Measurements from ENCODE around the gene KRTAP5-5.
"Not testable (repeated sequence)": the region's sequence is repeated elsewhere in the genome, so short reads cannot be mapped to it uniquely, and the experiment has no call there.

Gene KRTAP5-5

DNA sequence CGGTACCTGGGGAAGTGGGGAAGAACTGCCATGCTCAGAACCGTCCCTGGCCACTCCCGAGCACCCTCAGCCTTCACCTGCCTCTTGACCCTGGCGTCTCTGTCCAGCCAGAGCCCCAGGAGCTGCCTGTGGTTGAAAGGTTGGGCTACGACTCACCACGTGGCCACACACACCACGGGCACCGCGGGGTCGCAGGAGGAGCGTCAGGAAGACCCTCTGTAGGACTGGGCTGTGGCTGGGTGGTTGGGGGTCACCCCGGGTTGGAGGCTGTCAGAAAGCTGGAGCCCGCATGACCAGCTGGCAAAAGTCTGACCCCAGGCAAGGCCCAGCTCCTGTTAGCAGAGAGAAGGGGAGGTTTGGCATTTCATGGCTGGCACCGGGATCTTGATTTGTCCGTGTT, 11.5 kb downstream of the KRTAP5-5 start:
- DNase-seq (ENCODE audit: low read depth in 2 of 2) = no peak

DNA sequence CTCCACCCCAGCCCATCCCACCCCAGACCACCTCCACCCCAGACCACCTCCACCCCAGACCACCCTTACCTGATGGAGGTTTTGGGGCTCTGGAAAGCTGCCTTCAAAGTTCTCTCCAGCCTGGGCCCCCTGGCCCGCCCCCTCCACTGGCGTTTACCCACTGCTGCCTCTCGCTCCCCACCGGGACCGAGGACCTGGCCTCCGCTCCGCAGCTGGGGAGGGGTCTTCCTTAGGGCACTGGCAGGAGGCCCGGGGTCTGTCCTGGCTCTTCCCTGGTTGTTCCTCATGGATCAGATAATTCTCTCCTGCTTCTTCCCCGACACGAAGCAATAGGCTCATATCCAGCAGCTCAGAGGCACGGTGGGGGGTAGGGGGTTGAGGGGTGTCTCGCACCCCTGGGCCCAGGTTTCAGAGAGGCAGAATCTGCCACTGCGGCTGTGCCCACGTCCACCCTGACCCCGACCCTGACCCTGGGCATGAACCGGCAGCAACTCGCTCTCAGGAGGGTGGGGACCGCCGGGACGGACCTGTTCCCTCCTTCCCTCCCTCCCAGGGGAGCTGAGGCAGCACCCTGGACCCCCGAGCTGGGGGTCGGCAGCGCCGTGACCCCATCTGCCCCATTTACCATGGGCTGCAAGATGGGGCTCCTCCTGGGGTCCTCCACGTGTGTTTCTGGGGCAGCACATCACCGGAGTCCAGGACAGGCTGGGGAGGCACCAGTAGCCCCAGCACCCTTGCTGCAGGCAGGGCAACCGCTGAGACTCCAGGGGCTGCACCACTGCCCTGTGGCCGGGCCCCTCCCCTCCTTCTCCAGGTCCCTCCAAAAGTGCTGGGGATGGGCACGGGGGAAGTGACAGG, 12.9 kb downstream of the KRTAP5-5 start:
- DNase-seq (ENCODE audit: low read depth in 2 of 2) = no peak

DNA sequence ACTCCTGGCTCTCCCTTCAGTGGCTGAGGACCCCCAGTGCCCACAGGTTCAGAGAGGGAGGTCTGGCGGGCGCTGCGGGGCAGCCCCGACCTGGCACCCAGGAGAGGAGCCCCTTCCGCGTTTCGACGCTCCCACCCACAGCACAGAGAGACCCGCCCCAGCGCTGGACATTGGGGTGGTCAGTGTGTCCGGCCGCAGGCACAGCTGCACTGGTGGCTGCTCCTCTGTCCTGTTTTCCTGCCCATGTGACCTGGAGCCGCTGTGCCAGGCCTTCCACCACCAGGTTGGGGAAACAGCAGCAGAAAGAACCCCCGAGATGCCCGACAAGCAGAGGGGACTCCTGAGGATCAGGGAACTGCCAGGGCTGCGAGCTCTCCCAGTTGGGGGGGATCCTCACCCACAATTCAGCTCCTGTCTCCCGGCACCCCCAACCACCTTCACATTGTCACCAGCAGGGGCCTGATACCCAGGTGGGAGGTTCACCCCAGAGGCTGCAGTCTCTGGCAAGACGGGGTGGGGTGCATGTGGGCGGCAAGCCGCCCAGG, 13.6 kb downstream of the KRTAP5-5 start:
- DNase-seq (ENCODE audit: low read depth in 2 of 2) = no peak

DNA sequence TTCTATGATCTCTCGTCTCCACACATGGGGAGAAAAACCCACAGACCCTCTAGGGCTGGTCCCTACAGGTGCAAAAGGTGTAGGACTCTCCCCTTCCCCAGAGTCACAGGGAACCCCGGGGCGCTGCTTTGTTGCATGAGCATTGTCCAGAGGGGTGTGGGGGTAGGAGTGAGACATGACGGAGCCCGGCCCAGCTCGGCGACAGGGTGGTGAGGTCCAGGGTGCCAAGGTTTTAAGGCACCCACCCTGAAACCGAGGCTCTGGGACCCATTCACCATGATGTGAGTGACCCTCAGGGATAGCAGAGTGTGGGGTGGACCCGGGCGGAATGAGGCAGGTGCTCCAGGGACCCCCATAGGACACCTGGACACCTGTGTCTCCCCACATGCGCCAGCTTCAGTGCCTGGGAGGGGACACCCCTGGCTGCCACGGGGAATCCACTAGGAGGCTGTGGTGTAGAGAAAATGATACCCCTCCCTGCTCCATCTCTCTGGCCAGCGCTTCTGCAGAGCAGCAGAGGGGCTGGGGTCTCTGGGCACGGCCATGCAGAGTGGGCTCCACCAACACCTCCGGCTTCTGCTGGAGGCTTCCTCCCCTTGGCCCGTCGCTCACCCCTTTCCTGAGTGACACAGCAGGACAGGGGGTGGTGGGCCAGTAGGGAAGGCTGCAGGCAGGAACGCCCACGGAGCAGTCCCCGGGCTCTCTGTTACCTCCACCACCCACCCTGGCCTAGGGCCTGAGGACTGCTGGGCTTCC, 15.2 kb downstream of the KRTAP5-5 start:
- no peak for DNase-seq (ENCODE audit: low read depth in 2 of 2)

- DNase-seq (ENCODE audit: low read depth in 2 of 2) = no peak
These were observed 15.8 kb downstream of the KRTAP5-5 start for GRCh38 chr11:1645357-1645821.

GRCh38 chr11:1646540-1646939, 17.0 kb downstream of the KRTAP5-5 start:
- not testable (repeated sequence) for DNase-seq (ENCODE audit: low read depth in 2 of 2)

DNA sequence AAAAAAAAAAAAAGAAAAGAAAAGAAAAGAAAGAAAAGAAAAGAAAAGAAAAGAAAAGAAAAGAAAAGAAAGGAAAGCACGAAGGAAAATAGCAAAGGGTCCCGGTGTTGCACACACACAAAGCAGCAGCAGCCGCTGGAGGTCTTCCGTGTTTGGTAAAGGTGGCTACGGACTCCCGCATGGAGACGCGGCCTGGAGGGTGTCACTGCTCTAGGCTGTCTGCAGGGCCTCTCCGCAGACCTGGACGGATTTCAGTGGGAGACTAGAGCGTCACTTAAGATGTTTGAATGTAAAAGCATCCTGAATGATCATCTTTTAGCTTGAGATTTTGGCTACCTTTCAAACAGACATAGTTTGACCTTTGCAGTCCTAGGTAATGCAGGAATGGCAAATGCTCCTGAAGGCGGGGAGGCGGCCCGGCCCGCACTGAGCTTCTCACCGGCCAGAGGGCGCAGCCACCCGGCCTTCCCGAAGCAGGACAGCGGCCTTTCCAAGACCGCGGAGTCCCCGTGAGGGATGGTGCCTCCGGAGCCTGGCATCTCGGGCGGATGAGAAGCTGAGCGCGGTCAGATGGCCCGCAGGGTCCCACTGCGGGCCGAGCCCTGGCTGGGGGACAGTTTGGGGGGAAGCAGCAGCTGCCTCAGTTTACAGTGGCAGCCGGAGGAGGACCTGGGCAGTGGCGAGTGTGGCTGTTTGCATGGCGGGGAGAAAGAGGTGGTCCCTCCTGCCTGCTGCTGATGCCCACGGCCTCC, 18.5 kb downstream of the KRTAP5-5 start:
- no peak for DNase-seq (ENCODE audit: low read depth in 2 of 2)

DNA sequence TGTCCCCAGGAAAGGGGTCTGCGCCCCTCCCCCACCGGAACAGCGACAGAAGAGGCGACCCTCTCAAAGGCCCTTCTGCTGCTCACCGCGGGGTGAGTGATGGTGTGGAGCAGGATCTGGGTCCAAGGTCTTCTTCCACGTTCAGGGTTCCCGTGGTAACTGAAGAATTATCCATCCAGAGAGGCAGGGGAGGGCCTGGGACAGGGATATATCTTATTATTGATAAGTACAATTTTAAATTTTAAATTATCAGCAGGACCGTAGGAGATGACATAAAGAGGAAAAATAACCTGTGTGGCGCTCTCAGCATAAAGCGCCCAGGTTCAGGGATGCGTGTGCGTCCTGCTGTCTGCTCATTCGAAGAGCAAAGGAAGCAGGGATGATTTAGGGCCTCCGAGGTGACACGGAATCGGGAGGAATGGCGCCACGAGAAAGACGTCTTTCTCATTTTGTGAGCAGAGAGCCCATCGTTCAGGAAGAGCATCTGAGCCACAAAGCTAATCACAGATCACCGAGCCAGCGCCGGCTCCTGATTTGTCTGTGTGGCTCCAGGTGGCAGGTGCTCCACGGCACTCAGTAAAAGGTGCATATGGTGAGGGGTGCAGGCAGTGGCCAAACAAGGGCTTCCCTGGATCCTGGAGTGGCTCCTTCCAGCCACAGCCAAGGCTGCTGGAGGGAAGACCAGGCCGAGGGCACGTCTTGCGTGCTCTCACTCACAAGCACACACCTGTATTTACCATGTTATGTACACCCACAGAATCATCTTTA, 19.3 kb downstream of the KRTAP5-5 start:
- DNase-seq (ENCODE audit: low read depth in 2 of 2) = no peak

- no peak for DNase-seq (ENCODE audit: low read depth in 2 of 2)
These were observed 20.7 kb downstream of the KRTAP5-5 start for GRCh38 chr11:1650034-1650917.

- no peak for DNase-seq (ENCODE audit: low read depth in 2 of 2)
These were observed 21.3 kb downstream of the KRTAP5-5 start for GRCh38 chr11:1650918-1651262.

DNA sequence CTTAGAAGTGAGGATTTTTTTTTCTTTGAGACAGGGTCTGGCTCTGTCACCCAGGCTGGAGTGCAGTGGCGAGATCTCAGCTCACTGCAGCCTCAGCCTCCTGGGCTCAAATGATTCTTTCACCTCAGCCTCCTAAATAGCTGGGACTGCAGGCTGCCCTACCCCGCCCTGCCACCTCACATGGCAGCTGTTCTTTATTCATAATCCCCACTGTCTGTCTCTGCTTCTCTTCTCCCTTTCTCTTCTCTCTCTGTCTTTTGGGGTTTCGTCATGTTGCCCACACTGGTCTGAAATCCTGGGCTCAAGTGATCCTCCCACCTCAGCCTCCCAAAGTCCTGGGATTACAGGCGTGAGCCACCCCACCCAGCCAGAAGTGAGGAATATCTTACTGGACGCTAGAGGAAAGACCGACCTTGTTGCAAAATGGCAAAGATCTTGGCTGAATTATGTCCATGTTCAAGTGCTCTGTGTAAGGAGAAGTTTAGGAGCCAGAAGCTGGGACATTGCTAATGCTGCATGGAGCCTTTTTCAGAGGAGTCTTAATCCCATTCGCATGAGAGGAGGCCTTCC, 21.9 kb downstream of the KRTAP5-5 start:
- DNase-seq (ENCODE audit: low read depth in 2 of 2) = no peak

DNA sequence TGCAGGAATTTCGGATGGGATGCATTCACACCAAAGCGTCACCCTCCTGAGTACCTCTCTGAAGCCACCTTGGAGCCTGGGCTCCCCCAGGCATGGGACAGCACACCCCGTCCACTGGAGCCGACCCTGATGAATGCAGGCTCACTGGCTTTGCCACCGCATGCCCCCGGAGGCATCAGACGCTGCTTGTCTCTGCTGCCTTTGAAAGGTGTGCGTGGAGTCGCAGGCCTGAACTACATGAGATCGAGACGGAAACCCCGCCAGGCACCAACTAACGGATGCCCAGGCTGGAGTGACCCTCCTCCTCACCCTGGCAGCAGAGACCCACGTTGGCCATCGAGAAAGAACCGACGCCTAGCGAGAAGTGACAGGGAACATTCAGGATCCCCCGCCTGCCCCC, 22.5 kb downstream of the KRTAP5-5 start:
- no peak for DNase-seq (ENCODE audit: low read depth in 2 of 2)

DNA sequence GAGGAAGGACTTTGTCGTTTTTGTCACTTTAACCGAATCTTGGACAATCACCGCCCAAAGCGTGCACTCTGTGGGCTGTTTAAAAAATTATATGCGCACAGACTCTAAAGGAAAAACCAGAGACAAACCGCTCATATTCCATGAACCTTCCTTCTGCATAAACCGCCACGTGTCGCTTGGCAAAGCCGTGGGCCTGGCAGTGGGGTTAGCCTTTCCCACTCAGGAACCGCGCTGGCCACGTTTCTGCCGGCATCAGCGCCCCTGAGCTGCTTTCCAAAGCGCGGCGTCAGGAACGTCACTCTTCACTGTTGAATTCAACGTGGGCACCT, 22.8 kb downstream of the KRTAP5-5 start:
- DNase-seq (ENCODE audit: low read depth in 2 of 2) = no peak

DNA sequence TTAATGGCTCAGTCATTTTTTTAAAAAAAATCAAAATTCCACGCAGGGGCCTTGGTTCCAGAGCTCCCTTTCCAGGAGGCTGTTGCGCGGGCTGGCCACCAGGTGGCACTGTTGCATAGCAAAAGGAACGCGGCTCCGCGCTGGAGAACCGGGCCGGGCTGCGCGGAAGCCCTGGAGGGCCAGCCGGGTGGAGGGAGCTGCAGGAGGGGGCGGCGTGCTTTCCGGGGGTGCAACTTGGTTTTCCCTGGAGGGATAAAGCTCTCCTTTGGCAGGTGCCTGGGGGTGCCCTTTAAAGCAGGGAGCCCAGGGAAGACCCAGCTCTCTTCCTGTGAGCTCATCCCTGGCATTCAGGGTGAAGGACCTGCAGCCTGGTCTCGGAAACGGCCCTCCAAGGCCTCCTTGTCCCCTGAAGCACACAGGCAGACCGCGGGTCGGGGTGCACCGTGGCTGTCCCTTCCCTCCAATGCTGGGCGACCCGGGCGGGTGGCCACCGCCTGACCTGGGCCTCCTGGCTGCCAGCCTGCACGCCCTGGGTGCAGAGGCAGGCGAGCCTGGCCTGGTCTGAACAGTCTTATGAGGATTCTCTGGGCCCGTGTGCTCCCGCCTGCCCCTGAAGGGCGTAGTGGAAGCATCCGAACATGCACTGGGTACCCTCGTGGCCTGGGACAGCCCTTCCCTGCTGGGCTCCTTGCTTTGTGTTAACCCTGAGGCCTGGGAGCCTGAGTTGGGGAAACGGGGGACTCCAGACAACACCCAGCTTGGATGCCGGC, 23.4 kb downstream of the KRTAP5-5 start:
- DNase-seq (ENCODE audit: low read depth in 2 of 2) = peak; percentile 51 to 69

DNA sequence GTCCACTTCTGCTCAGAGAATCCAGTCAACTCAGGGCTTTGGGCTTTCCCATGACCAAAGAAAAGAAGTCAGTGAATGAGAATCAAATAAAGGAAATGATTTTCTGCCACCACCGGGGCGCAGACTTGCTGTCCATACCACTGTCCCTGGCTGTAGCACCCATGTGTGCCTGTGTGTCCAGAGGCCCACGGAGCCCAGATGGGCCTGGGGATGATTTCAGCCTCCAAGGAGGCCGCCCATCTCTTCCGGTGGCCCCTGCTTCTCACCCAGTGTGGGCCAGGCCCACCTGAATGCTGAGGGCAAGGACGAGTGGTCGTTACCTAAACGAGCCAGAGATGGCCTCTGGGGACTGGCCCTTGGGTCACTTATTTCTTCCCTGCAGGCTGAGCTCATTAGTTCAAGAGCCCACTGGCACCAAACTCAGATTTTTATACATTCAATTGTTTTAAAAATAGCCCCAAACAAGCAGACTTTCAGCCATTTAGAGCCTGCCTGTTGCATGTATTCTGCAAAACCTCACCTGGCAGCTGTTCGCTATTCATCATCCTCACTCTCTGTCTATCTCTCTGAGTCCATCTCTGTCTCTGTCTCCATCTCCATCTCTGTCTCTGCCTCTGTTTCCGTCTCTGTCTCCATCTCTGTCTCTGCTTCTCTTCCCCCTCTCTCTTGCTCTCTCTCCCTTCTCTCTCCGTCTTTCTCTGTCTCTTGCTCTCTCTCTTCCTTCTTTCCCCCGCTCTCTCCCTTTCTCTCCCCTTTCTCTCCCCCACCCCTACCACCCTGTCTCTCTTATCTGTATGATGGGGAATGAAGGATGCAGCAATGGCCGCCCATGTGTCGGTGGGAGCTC, 24.2 kb downstream of the KRTAP5-5 start:
- DNase-seq (ENCODE audit: low read depth in 2 of 2) = no peak

- no peak for DNase-seq (ENCODE audit: low read depth in 2 of 2)
These were observed 25.0 kb downstream of the KRTAP5-5 start for GRCh38 chr11:1654388-1655167.

All from stimulated activated CD8-positive, alpha-beta memory T cell treated with anti-CD3 and anti-CD28 coated beads, Interleukin-2, amount 100 ng/mL, for 48 hours (primary cell).